PC-3 (cell line): ENCODE results near the gene R3HDM1.
"Not testable (repeated sequence)": the region's sequence is repeated elsewhere in the genome, so short reads cannot be mapped to it uniquely, and the experiment has no call there.

ENCODE experiments used
- EZH2 ChIP-seq: fragments of 300-600 bp; sonication (generic); IDR thresholded peaks from one replicate; pipeline ENCODE4 v1.6.1; 2017; ENCODE audit warnings: antibody characterized with exemption, mild to moderate bottlenecking, low read length; ENCODE audit not compliant: unreplicated experiment
- EZH2phosphoT487 ChIP-seq: fragments of 300-600 bp; sonication (generic); IDR thresholded peaks from 2 replicates; pipeline ENCODE4 v1.6.1; 2018; ENCODE audit warnings: mild to moderate bottlenecking, antibody characterized with exemption, low read length, borderline replicate concordance
- TF ChIP-seq, protein P1 (sequence below): fragments of 300-600 bp; sonication (generic); conservative IDR thresholded peaks from 2 replicates; pipeline ENCODE4 v1.5.1; 2017; ENCODE audit warnings: antibody characterized with exemption, low read depth, mild to moderate bottlenecking, low read length

DNA sequence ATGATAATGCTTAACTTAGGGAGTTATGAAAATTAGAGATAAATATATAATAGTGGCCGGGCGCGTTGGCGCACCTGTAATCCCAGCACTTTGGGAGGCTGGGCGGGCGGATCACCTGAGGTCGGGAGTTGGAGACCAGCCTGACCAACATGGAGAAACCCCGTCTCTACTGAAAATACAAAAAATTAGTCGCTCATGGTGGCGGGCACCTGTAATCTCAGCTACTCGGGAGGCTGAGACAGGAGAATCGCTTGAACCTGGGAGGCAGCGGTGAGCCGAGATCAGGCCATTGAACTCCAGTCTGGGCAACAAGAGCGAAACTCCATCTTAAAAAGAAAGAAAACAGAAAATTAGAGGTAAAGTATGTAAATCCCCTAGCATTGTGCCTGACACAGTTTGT is 2.3 kb downstream of the R3HDM1 start:
- TF ChIP-seq, protein P1, sequence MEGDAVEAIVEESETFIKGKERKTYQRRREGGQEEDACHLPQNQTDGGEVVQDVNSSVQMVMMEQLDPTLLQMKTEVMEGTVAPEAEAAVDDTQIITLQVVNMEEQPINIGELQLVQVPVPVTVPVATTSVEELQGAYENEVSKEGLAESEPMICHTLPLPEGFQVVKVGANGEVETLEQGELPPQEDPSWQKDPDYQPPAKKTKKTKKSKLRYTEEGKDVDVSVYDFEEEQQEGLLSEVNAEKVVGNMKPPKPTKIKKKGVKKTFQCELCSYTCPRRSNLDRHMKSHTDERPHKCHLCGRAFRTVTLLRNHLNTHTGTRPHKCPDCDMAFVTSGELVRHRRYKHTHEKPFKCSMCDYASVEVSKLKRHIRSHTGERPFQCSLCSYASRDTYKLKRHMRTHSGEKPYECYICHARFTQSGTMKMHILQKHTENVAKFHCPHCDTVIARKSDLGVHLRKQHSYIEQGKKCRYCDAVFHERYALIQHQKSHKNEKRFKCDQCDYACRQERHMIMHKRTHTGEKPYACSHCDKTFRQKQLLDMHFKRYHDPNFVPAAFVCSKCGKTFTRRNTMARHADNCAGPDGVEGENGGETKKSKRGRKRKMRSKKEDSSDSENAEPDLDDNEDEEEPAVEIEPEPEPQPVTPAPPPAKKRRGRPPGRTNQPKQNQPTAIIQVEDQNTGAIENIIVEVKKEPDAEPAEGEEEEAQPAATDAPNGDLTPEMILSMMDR = not testable (repeated sequence)
- not testable (repeated sequence) for TF ChIP-seq EZH2, EZH2phosphoT487
